Gastrocnemius medialis (tissue), 4 donors: ENCODE results near the gene TNFRSF6B.

ENCODE experiments used
- CTCF ChIP-seq, 5 experiments: fragments of 450-650 bp in 3 of 5; fragments of 200-600 bp in 2 of 5; sonication (generic) in 2 of 5; IDR thresholded peaks in 4 of 5; conservative IDR thresholded peaks in 1 of 5; 1 replicate in 4 of 5; 2 replicates in 1 of 5; pipeline ENCODE4 v1.5.1; 2016 to 2019; ENCODE audit warnings: antibody characterized with exemption in 5 of 5, mild to moderate bottlenecking in 3 of 5, moderate library complexity in 3 of 5
- POLR2A ChIP-seq, 2 donors: fragments of 450-650 bp; IDR thresholded peaks; one replicate each; pipeline ENCODE4 v1.6.1; 2017; ENCODE audit warnings: antibody characterized with exemption in 2 of 2, mild to moderate bottlenecking in 2 of 2, moderate library complexity in 2 of 2

GRCh38 chr20:63663332-63664066, 33.0 kb upstream of the TNFRSF6B start:
- TF ChIP-seq CTCF (IDR thresholded peaks at IDR 0.05 in 4 of 5, conservative IDR thresholded peaks at IDR 0.05 in 1 of 5) = no peak
- no peak for TF ChIP-seq POLR2A (IDR thresholded peaks at IDR 0.05)
